Left ventricle myocardium inferior (tissue), 1 donor: ENCODE results near the gene RHBDF2. TPM values are rescaled to one million over a fixed set of nuclear protein-coding genes. Genes with fewer than 3 reads are reported as not detected.

Experiments
- DNase-seq: peaks from one replicate; pipeline ENCODE4 v3.0.0-alpha.2; 2020
- H3K27ac ChIP-seq: fragments of 200-600 bp; replicated peaks from 2 replicates; pipeline ENCODE4 v1.8.0; 2021
- H3K27me3 ChIP-seq: fragments of 200-600 bp; 2 replicates; pipeline ENCODE4 v1.8.0; 2021; ENCODE audit warnings: low read depth
- H3K36me3 ChIP-seq: fragments of 200-600 bp; 2 replicates; pipeline ENCODE4 v1.8.0; 2021
- H3K4me1 ChIP-seq: fragments of 200-600 bp; 2 replicates; pipeline ENCODE4 v1.8.0; 2021
- H3K4me3 ChIP-seq: fragments of 200-600 bp; 2 replicates; pipeline ENCODE4 v1.8.0; 2021; ENCODE audit warnings: mild to moderate bottlenecking, moderate library complexity
- H3K9me3 ChIP-seq: fragments of 200-600 bp; replicated peaks from 2 replicates; pipeline ENCODE4 v1.8.0; 2021
- CTCF ChIP-seq: fragments of 200-600 bp; IDR thresholded peaks from 2 replicates; pipeline ENCODE4 v1.8.0; 2021; ENCODE audit warnings: antibody characterized with exemption, mild to moderate bottlenecking, borderline replicate concordance
- intact Hi-C: fragments of 100-400 bp; cut with micrococcal nuclease; formaldehyde crosslinking; loops from one replicate; pipeline ENCODE4 v1.11.0; 2022
- total RNA-seq: library from RNA; stranded (reverse); fragmentation: NEBNext Ultra II Directional; extraction: Animal tissue kit (Norgen Biotek cat#: 25700); gene quantifications from one replicate; pipeline ENCODE4 v1.2.1, GENCODE V29; 2021
- donor health status: DM: no; HTN: yes; CAD: no; lungs with severe emphysema.

RHBDF2 gene
- total RNA-seq, 1 donor from 2014 or later: 13.8 TPM

GRCh38 chr17:76492989-76493501, 8.2 kb downstream of the RHBDF2 start:
- TF ChIP-seq CTCF: no peak
- Histone ChIP-seq H3K4me3 (peak overlapping the region; percentile 41), H3K9me3 (no peaks in the 10 kb centered on the region), H3K36me3 (no peaks in the 10 kb centered on the region), H3K27me3 (no peaks in the 10 kb centered on the region), H3K4me1 (peaks cover 71% of the 10 kb centered on the region), H3K27ac (peak overlapping the region; percentile 84)
- peak; percentile 69 for DNase-seq
- intact Hi-C loops: no loop called here

- DNase-seq: no peak
- H3K4me3 ChIP-seq: peak overlapping the region; percentile 41
- peaks cover 64% of the 10 kb centered on the region for H3K4me1 ChIP-seq
These were observed 8.9 kb downstream of the RHBDF2 start for GRCh38 chr17:76492123-76492988.

GRCh38 chr17:76491271-76492122, 9.7 kb downstream of the RHBDF2 start:
- Histone ChIP-seq H3K4me3 (peak overlapping the region; percentile 41), H3K27ac (peak overlapping the region; percentile 84)

More at GRCh38 chr17:76492123-76492988, 8.9 kb downstream of the RHBDF2 start:
- no peak for TF ChIP-seq CTCF
- Histone ChIP-seq H3K9me3 (no peaks in the 10 kb centered on the region), H3K36me3 (peaks cover 5% of the 10 kb centered on the region), H3K27me3 (no peaks in the 10 kb centered on the region), H3K27ac (peak overlapping the region; percentile 84)
- intact Hi-C loops: no loop called here

GRCh38 chr17:76490112-76490710, 11.0 kb downstream of the RHBDF2 start:
- no peaks in the 10 kb centered on the region for H3K27me3 ChIP-seq
- TF ChIP-seq CTCF: no peak
- peak overlapping the region; percentile 23 for H3K27ac ChIP-seq
- no peak overlapping the region for H3K4me3 ChIP-seq
- intact Hi-C loops: no loop called here
- no peaks in the 10 kb centered on the region for H3K9me3 ChIP-seq
- H3K36me3 ChIP-seq: peaks cover 9% of the 10 kb centered on the region
- DNase-seq: no peak
- peaks cover 53% of the 10 kb centered on the region for H3K4me1 ChIP-seq

More at GRCh38 chr17:76491271-76492122, 9.7 kb downstream of the RHBDF2 start:
- intact Hi-C loops: no loop called here
- peaks cover 9% of the 10 kb centered on the region for H3K36me3 ChIP-seq
- DNase-seq: no peak
- H3K27me3 ChIP-seq: no peaks in the 10 kb centered on the region
- no peak for TF ChIP-seq CTCF
- peaks cover 55% of the 10 kb centered on the region for H3K4me1 ChIP-seq
- H3K9me3 ChIP-seq: no peaks in the 10 kb centered on the region
